ENCODE results near the gene SBK2.

GRCh38 chr19:55552620-55553019 lies 15.7 kb upstream of the SBK2 start:
- TF ChIP-seq CTCF (IDR thresholded peaks at IDR 0.05; ENCODE audit: insufficient read depth, low read depth, low read length) = no peak
- TF ChIP-seq EZH2 (IDR thresholded peaks at IDR 0.05; ENCODE audit: insufficient read depth, low read length) = no peak
